Stimulated activated CD4-positive, alpha-beta T cell treated with anti-CD3 and anti-CD28 coated beads, Interleukin-1b, Interleukin-23, amount 100 ng/mL, for 1 hour (primary cell): ENCODE data around the gene NCOR1.
A peak's percentile ranks its signal among the peaks of the same experiment; 100 is the strongest.
"Not testable (repeated sequence)": the region's sequence is repeated elsewhere in the genome, so short reads cannot be mapped to it uniquely, and the experiment has no call there.

Source experiments
- DNase-seq, 2 donors: peaks; one replicate each; pipeline ENCODE4 v3.0.0-alpha.2; 2020; ENCODE audit warnings: low read depth in 2 of 2

Gene NCOR1

GRCh38 chr17:16215002-16215272 is 397 bp downstream of the NCOR1 start:
- DNase-seq = peak in 1 of 2 donors; percentile 26

GRCh38 chr17:16214190-16215001 is 938 bp downstream of the NCOR1 start:
- no peak for DNase-seq

- DNase-seq = no peak
These were observed 2.5 kb downstream of the NCOR1 start for GRCh38 chr17:16212793-16213192.

GRCh38 chr17:16211590-16211989 is 3.7 kb downstream of the NCOR1 start:
- no peak for DNase-seq

- not testable (repeated sequence) for DNase-seq
These were observed 10.6 kb downstream of the NCOR1 start for GRCh38 chr17:16204763-16205162.

GRCh38 chr17:16202554-16203500 is 12.5 kb downstream of the NCOR1 start:
- DNase-seq = not testable (repeated sequence)

- not testable (repeated sequence) for DNase-seq
These were observed 13.6 kb downstream of the NCOR1 start for GRCh38 chr17:16201693-16202131.

- DNase-seq = no peak
These were observed 16.2 kb downstream of the NCOR1 start for GRCh38 chr17:16199093-16199492.

GRCh38 chr17:16197276-16197675 is 18.1 kb downstream of the NCOR1 start:
- DNase-seq = no peak

- not testable (repeated sequence) for DNase-seq
These were observed 21.0 kb downstream of the NCOR1 start for GRCh38 chr17:16194307-16194835.

GRCh38 chr17:16191604-16192003 is 23.7 kb downstream of the NCOR1 start:
- no peak for DNase-seq

- DNase-seq = no peak
These were observed 24.5 kb downstream of the NCOR1 start for GRCh38 chr17:16190703-16191360.

- DNase-seq = no peak
These were observed 25.5 kb downstream of the NCOR1 start for GRCh38 chr17:16189791-16190348.

- DNase-seq = no peak
These were observed 27.7 kb downstream of the NCOR1 start for GRCh38 chr17:16187642-16188041.

- DNase-seq = no peak
These were observed 33.8 kb downstream of the NCOR1 start for GRCh38 chr17:16181581-16181980.

GRCh38 chr17:16178836-16179235 is 36.5 kb downstream of the NCOR1 start:
- DNase-seq = no peak

- no peak for DNase-seq
These were observed 43.7 kb downstream of the NCOR1 start for GRCh38 chr17:16171613-16172012.

- DNase-seq = not testable (repeated sequence)
These were observed 48.6 kb downstream of the NCOR1 start for GRCh38 chr17:16166766-16167165.

- DNase-seq = no peak
These were observed 56.6 kb downstream of the NCOR1 start for GRCh38 chr17:16158714-16159113.

GRCh38 chr17:16155536-16155935 is 59.8 kb downstream of the NCOR1 start:
- no peak for DNase-seq

GRCh38 chr17:16152326-16152725 is 63.0 kb downstream of the NCOR1 start:
- not testable (repeated sequence) for DNase-seq
